Pancreas (tissue), 10 donors: ENCODE measurements around the gene ANK2. TPM values are rescaled to one million over a fixed set of nuclear protein-coding genes. Genes with fewer than 3 reads are reported as not detected.

Experiments
- ATAC-seq, 4 donors: fragments of 200-7000 bp; cut with Tn5 transposase; one replicate each; pipeline versions ENCODE4 v1.8.0 to v1.9.1; 2020; ENCODE audit warnings: mild to moderate bottlenecking in 4 of 4, moderate library complexity in 4 of 4
- DNase-seq, 6 donors: peaks; one replicate each; pipeline ENCODE4 v3.0.0-alpha.2; 2020
- FAIRE-seq: peaks from 2 replicates; lab custom pipeline; 2012; peaks lifted over from hg19 to GRCh38; lab: Jason Lieb, UNC
- H3K27ac ChIP-seq, 4 donors: fragments of 200-600 bp; sonication (generic); 1 replicate in 3 of 4; 2 replicates in 1 of 4; pipeline versions ENCODE4 v1.5.0 to v1.8.0; 2020
- H3K27me3 ChIP-seq, 4 donors: fragments of 200-600 bp; one replicate each; pipeline ENCODE4 v1.8.0; 2021
- H3K36me3 ChIP-seq, 3 donors: fragments of 200-600 bp; sonication (generic) in 1 of 3; one replicate each; pipeline versions ENCODE4 v1.5.0 to v1.8.0; 2020 to 2021
- H3K4me1 ChIP-seq, 3 donors: fragments of 200-600 bp; one replicate each; pipeline ENCODE4 v1.8.0; 2021
- H3K4me3 ChIP-seq, 4 donors: fragments of 200-600 bp; sonication (generic) in 2 of 4; one replicate each; pipeline versions ENCODE4 v1.5.0 to v1.8.0; 2020 to 2021
- H3K9me3 ChIP-seq, 4 donors: fragments of 200-600 bp; one replicate each; pipeline ENCODE4 v1.8.0; 2021
- CTCF ChIP-seq, 4 donors: fragments of 200-600 bp; sonication (generic) in 3 of 4; IDR thresholded peaks; one replicate each; pipeline versions ENCODE4 v1.5.0 to v1.8.0; 2021; ENCODE audit warnings: antibody characterized with exemption in 4 of 4
- WGBS, 2 donors: extraction: QIAGEN DNeasy Blood & Tissue Kit; methylation state at CpG; one replicate each; pipeline ENCODE4 v1.1.7; 2013; 5-methylcytosine and 5-hydroxymethylcytosine counted together
- intact Hi-C, 3 donors: fragments of 100-400 bp; cut with DNase I; formaldehyde crosslinking; loops; one replicate each; pipeline versions ENCODE4 v1.11.1 to v1.14.2; 2022
- polyA plus RNA-seq, 2 donors: library from polyadenylated mRNA; stranded (reverse); fragments of 200-250 nt; gene quantifications; one replicate each; pipeline ENCODE4 v1.2.3, GENCODE V29; 2013
- total RNA-seq, 6 donors: library from RNA; stranded (reverse); fragmentation: NEBNext Ultra II Directional in 4 of 6; extraction: Animal tissue kit (Norgen Biotek cat#: 25700) in 4 of 6; gene quantifications; one replicate each; pipeline versions ENCODE4 v1.2.1 to v1.2.4, GENCODE V29; 2021 to 2023
- donor health status: healthy with polysubstance abuse.
- donor health status: DM: no; HTN: no; CAD: no; lungs with moderate emphysema.
- donor health status: DM: no; HTN: no; CAD: no.
- donor health status: control.
- donor health status: control.
- donor health status: Bipolar disorder and iron deficiency.
- donor health status: DM: yes; HTN: yes; CAD: no.
- donor health status: DM: no; HTN: no; CAD: no.
- donor health status: DM: no; HTN: no; CAD: no.
- donor health status: DM: yes; HTN: yes; CAD: no.

Gene ANK2
- total and polyA plus RNA-seq, 8 donors, result 1.0 to 4.2 (median 2.7) TPM

GRCh38 chr4:113043591-113043990 is 5.9 kb upstream of the ANK2 start:
- intact Hi-C loops, result no loop called here
- Histone ChIP-seq H3K27ac (no peak overlapping the region), H3K4me3 (no peak overlapping the region), H3K4me1 (no peaks in the 10 kb centered on the region), H3K9me3 (no peaks in the 10 kb centered on the region), H3K27me3 (no peaks in the 10 kb centered on the region), H3K36me3 (no peaks in the 10 kb centered on the region)
- no peak for DNase-seq
- FAIRE-seq, result no peak
- ATAC-seq, result no peak
- no peak for TF ChIP-seq CTCF (IDR thresholded peaks at IDR 0.05)

- H3K27ac ChIP-seq, result no peak overlapping the region
- intact Hi-C loops, result no loop called here
- FAIRE-seq (no peak), ATAC-seq (no peak), DNase-seq (no peak)
- H3K4me1 ChIP-seq, result no peaks in the 10 kb centered on the region
- WGBS, 2 donors, result 18 to 23% methylated on average over 2 of the region's 2 CpGs
- no peak for TF ChIP-seq CTCF (IDR thresholded peaks at IDR 0.05)
- H3K36me3 ChIP-seq, result no peaks in the 10 kb centered on the region
- no peak overlapping the region for H3K4me3 ChIP-seq
- H3K9me3 ChIP-seq, result no peaks in the 10 kb centered on the region
- H3K27me3 ChIP-seq, result no peaks in the 10 kb centered on the region
These were observed 910 bp downstream of the ANK2 start for GRCh38 chr4:113050371-113050755.

DNA sequence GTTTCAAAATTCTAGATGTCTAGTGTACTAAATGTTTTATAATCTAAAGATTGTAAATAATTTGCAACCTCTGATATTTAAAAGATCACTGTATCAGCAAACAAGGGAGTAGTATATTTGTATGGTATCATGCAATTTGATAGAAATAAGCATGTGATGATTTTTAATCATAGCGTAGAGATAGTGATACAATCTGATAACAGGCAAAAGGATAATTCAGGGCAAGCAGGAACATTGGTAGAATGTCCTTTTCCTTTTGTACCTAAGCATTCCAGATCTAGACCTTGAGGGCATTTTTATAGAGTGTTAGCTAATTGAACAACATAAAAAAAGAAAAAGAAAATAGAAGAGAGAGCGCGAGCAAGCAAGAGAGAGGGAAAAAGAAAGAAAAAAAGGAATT is 1.4 kb downstream of the ANK2 start:
- intact Hi-C loops, result no loop called here
- ATAC-seq, result no peak
- no peak for DNase-seq
- H3K4me1 ChIP-seq, result no peaks in the 10 kb centered on the region
- H3K27me3 ChIP-seq, result no peaks in the 10 kb centered on the region
- H3K27ac ChIP-seq, result no peak overlapping the region
- no peak overlapping the region for H3K4me3 ChIP-seq
- H3K36me3 ChIP-seq, result no peaks in the 10 kb centered on the region
- no peaks in the 10 kb centered on the region for H3K9me3 ChIP-seq
- no peak for FAIRE-seq
- 82 to 89% methylated on average over 3 of the region's 3 CpGs for WGBS, 2 donors
- no peak for TF ChIP-seq CTCF (IDR thresholded peaks at IDR 0.05)

GRCh38 chr4:113051361-113051760 is 1.9 kb downstream of the ANK2 start:
- no peak for ATAC-seq
- intact Hi-C loops, result no loop called here
- Histone ChIP-seq H3K4me1 (no peaks in the 10 kb centered on the region), H3K36me3 (no peaks in the 10 kb centered on the region), H3K27ac (no peak overlapping the region), H3K4me3 (no peak overlapping the region), H3K27me3 (no peaks in the 10 kb centered on the region), H3K9me3 (no peaks in the 10 kb centered on the region)
- WGBS, 2 donors, result 62 to 69% methylated on average over 2 of the region's 2 CpGs
- TF ChIP-seq CTCF (IDR thresholded peaks at IDR 0.05), result no peak
- no peak for FAIRE-seq
- DNase-seq, result no peak

DNA sequence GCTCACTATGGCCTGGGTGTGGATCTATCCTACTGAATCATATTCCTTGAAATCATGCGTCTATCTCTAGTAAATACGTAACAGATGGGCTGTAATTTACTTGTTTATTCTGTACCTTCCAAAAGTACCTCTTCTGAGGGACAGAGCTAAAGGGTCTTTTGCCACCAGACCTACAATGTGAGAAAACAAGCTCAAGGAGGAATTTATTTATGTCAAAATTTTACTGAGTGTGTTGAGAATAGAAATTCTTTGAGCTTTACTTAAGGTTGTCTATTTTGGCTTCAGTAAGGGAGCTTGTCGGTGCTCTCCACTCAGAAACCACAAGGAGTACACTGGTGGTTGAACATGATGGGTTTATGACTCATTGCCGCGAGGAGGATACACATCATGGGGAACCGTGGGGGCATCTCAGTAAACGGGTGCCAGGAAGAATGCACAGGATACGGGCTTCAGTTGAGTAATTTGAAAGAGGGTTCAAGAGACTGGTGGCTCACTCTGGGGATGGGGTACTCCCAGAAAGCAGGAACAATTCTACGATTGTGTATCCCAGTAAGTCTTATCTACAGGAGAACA is 3.0 kb downstream of the ANK2 start:
- H3K27me3 ChIP-seq, result no peaks in the 10 kb centered on the region
- no peaks in the 10 kb centered on the region for H3K36me3 ChIP-seq
- WGBS, 2 donors, result 67 to 76% methylated on average over 9 of the region's 9 CpGs
- FAIRE-seq, result no peak
- DNase-seq, result no peak
- intact Hi-C loops, result no loop called here
- no peaks in the 10 kb centered on the region for H3K4me1 ChIP-seq
- no peak overlapping the region for H3K27ac ChIP-seq
- H3K9me3 ChIP-seq, result no peaks in the 10 kb centered on the region
- no peak overlapping the region for H3K4me3 ChIP-seq
- no peak for TF ChIP-seq CTCF (IDR thresholded peaks at IDR 0.05)
- ATAC-seq, result no peak
